Activated naive CD4-positive, alpha-beta T cell treated with anti-CD3 and anti-CD28 coated beads, Interleukin-2, amount 10 ng/mL, durations not matched to agents 7 days and 5 days (primary cell): Measurements from ENCODE around the gene ITGA1.

Source experiments
- CTCF ChIA-PET: fragments of 350-600 bp; sonication (Branson Sonifier 250); formaldehyde crosslinking; loops from one replicate; lab custom pipeline; 2021; ENCODE audit warnings: antibody characterized with exemption; lab: Charles Lee
- DNase-seq: peaks from one replicate; pipeline ENCODE4 v3.0.0-alpha.2; 2020
- H3K27ac Mint-ChIP-seq: one replicate; pipeline ENCODE4 v1.8.0; 2021; ENCODE audit warnings: mild to moderate bottlenecking, moderate library complexity, mixed read lengths
- H3K27me3 Mint-ChIP-seq: one replicate; pipeline ENCODE4 v1.8.0; 2021; ENCODE audit warnings: mild to moderate bottlenecking, mixed read lengths
- H3K36me3 Mint-ChIP-seq: one replicate; pipeline ENCODE4 v1.8.0; 2021; ENCODE audit warnings: mixed read lengths
- H3K4me1 Mint-ChIP-seq: one replicate; pipeline ENCODE4 v1.8.0; 2021; ENCODE audit warnings: mixed read lengths
- H3K4me3 Mint-ChIP-seq: one replicate; pipeline ENCODE4 v1.8.0; 2021; ENCODE audit warnings: mild to moderate bottlenecking, moderate library complexity, mixed read lengths
- H3K9me3 Mint-ChIP-seq: one replicate; pipeline ENCODE4 v1.8.0; 2021; ENCODE audit warnings: mixed read lengths

ITGA1 gene

GRCh38 chr5:52799983-52800393 lies 12.3 kb downstream of the ITGA1 start:
- Mint-ChIP-seq H3K4me3 (peak overlapping the region; percentile 86), H3K27me3 (peaks cover 12% of the 10 kb centered on the region)

GRCh38 chr5:52800394-52801213 lies 12.9 kb downstream of the ITGA1 start:
- Mint-ChIP-seq H3K36me3 (peaks cover 24% of the 10 kb centered on the region), H3K4me1 (peaks cover 58% of the 10 kb centered on the region), H3K4me3 (peak overlapping the region; percentile 86), H3K27ac (peak overlapping the region; percentile 91), H3K9me3 (no peaks in the 10 kb centered on the region), H3K27me3 (peaks cover 12% of the 10 kb centered on the region)
- peak; percentile 70 for DNase-seq
- CTCF ChIA-PET, result interaction anchor here (0.9 to 2.6 kb wide), 11 partner anchors 11 to 143 kb away, joined by 3 to 17 read pairs (median 7); partner anchors contain the start of genes ITGA1 and PELO

More at GRCh38 chr5:52799983-52800393, 12.3 kb downstream of the ITGA1 start:
- CTCF ChIA-PET, result interaction anchor here (0.8 to 2.6 kb wide), 9 partner anchors 10 to 1841 kb away, joined by 3 to 17 read pairs (median 8); partner anchors contain the start of genes ITGA1 and PELO
- peaks cover 58% of the 10 kb centered on the region for H3K4me1 Mint-ChIP-seq
- H3K27ac Mint-ChIP-seq, result peak overlapping the region; percentile 91
- H3K36me3 Mint-ChIP-seq, result peaks cover 20% of the 10 kb centered on the region
- no peaks in the 10 kb centered on the region for H3K9me3 Mint-ChIP-seq
- peak; percentile 96 for DNase-seq

DNA sequence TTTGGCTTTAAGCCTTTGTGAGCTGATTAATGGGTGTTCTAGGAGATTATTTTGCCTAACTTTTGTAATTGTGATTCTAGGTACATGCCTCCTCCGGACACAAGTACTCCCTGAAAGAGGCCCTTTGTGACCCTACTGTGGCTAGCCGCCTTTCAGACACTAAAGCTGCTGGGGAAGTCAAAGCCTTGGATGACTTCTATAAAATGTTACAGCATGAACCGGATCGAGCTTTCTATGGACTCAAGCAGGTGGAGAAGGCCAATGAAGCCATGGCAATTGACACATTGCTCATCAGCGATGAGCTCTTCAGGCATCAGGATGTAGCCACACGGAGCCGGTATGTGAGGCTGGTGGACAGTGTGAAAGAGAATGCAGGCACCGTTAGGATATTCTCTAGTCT lies 13.6 kb downstream of the ITGA1 start:
- peaks cover 12% of the 10 kb centered on the region for H3K27me3 Mint-ChIP-seq
- no peak for DNase-seq
- peak overlapping the region; percentile 91 for H3K27ac Mint-ChIP-seq
- H3K4me3 Mint-ChIP-seq, result peak overlapping the region; percentile 86
- H3K4me1 Mint-ChIP-seq, result peaks cover 58% of the 10 kb centered on the region
- H3K9me3 Mint-ChIP-seq, result no peaks in the 10 kb centered on the region
- peaks cover 27% of the 10 kb centered on the region for H3K36me3 Mint-ChIP-seq
- CTCF ChIA-PET, result interaction anchor here (0.9 to 2.6 kb wide), 6 partner anchors 14 to 143 kb away, joined by 3 to 9 read pairs (median 5); no protein-coding TSS in a partner anchor

DNA sequence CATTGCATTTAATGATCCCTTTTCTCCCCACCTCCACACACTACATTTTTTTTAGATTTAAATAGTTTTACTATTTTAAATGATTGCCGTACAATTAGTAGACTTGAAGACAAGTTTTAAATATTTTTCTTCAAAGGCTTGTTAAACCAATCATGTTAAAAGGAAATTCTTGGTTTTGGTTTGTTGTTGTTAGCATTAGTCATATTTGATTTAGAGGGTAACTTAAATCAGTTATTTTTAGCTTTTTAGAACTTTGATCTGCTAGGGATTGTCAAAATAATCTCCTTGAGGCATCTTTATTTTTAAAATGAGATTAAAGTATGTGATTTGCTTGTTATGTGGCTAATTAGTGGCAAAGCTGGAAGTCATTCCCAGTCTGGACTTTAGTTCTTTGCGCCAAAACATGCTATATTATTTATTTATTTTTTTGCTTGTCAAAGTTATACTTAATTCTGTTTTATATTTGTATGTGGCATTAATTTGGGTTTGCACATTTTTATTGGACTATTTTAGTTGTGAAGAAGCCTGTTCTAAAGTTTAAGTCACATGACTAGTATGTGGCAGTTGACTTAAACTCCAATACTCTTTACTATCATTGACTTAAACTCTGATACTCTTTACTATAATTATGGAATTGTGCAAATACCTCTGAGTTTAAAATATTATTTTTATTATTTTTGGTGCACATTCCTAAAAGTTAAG lies 14.7 kb downstream of the ITGA1 start:
- no peak for DNase-seq
- H3K4me3 Mint-ChIP-seq, result peak overlapping the region; percentile 18
- H3K36me3 Mint-ChIP-seq, result peaks cover 27% of the 10 kb centered on the region

GRCh38 chr5:52802974-52803336 lies 15.2 kb downstream of the ITGA1 start:
- Mint-ChIP-seq H3K36me3 (peaks cover 27% of the 10 kb centered on the region), H3K4me3 (peak overlapping the region; percentile 22), H3K27ac (no peak overlapping the region), H3K9me3 (no peaks in the 10 kb centered on the region), H3K4me1 (peaks cover 57% of the 10 kb centered on the region), H3K27me3 (peaks cover 11% of the 10 kb centered on the region)
- CTCF ChIA-PET, result interaction anchor here (1.4 to 1.8 kb wide), 2 partner anchors 14 to 16 kb away, joined by 3 to 5 read pairs; no protein-coding TSS in a partner anchor
- no peak for DNase-seq

More for the DNA sequence above, 14.7 kb downstream of the ITGA1 start:
- Mint-ChIP-seq H3K27ac (no peak overlapping the region), H3K4me1 (peaks cover 58% of the 10 kb centered on the region), H3K9me3 (no peaks in the 10 kb centered on the region), H3K27me3 (peaks cover 12% of the 10 kb centered on the region)
- CTCF ChIA-PET, result interaction anchor here (1.3 to 1.4 kb wide), 2 partner anchors 15 to 109 kb away, joined by 3 to 7 read pairs; no protein-coding TSS in a partner anchor

DNA sequence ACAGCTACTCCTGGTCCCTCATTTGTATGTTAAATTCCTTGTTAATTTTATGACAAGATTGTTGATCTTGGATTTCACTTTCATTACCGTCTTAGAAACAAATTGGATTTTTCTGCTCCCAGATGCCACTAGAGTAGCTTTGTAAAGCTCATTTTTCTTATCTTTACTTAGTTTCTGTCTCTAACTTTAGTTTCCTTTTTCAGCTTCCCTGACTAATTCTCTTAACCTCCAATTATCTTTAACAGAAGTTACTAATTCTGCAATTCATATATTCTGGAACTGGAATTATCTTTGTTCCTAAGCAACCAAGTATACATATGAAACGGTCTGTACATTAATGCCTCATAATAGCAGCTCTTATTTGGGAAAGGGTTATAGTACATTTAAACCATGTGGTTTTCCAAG lies 16.7 kb downstream of the ITGA1 start:
- H3K4me1 Mint-ChIP-seq, result peaks cover 43% of the 10 kb centered on the region
- CTCF ChIA-PET, result interaction anchor here (1.0 to 1.8 kb wide), 2 partner anchors 16 to 111 kb away, joined by 3 to 5 read pairs; no protein-coding TSS in a partner anchor

GRCh38 chr5:52804981-52805380 lies 17.3 kb downstream of the ITGA1 start:
- peaks cover 26% of the 10 kb centered on the region for H3K36me3 Mint-ChIP-seq
- no peak overlapping the region for H3K4me3 Mint-ChIP-seq
- H3K27me3 Mint-ChIP-seq, result no peaks in the 10 kb centered on the region
- no peak for DNase-seq
- CTCF ChIA-PET, result no interaction called here
- H3K4me1 Mint-ChIP-seq, result peaks cover 39% of the 10 kb centered on the region
- H3K27ac Mint-ChIP-seq, result no peak overlapping the region
- no peaks in the 10 kb centered on the region for H3K9me3 Mint-ChIP-seq

More for the DNA sequence above, 16.7 kb downstream of the ITGA1 start:
- Mint-ChIP-seq H3K4me3 (no peak overlapping the region), H3K36me3 (peaks cover 27% of the 10 kb centered on the region), H3K9me3 (no peaks in the 10 kb centered on the region), H3K27ac (no peak overlapping the region), H3K27me3 (no peaks in the 10 kb centered on the region)
- DNase-seq, result no peak

DNA sequence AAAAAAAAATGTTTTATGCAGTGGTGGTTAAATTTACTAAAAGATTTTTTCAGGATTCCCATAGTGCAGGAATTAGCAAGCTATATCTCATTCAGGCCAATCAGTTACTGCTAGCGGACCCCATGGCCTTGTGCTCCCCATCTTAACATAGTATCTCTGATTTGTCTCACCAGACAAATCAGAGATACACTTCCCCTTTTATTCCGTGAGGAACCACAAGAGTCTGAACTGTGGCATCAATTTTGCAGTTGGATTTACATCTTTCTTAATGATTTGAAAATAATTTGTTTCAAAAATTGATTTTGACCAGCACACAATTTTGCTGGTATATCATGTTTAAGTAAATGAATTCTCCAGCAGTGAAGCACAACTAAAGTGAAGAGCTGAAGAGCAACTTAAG lies 17.9 kb downstream of the ITGA1 start:
- Mint-ChIP-seq H3K36me3 (peaks cover 26% of the 10 kb centered on the region), H3K9me3 (no peaks in the 10 kb centered on the region), H3K27ac (no peak overlapping the region), H3K4me3 (no peak overlapping the region), H3K4me1 (peaks cover 36% of the 10 kb centered on the region), H3K27me3 (no peaks in the 10 kb centered on the region)
- DNase-seq, result no peak
- CTCF ChIA-PET, result no interaction called here

- Mint-ChIP-seq H3K9me3 (no peaks in the 10 kb centered on the region), H3K4me1 (peaks cover 21% of the 10 kb centered on the region), H3K4me3 (no peak overlapping the region), H3K27me3 (no peaks in the 10 kb centered on the region), H3K27ac (no peak overlapping the region), H3K36me3 (peaks cover 16% of the 10 kb centered on the region)
- CTCF ChIA-PET, result interaction anchor here (0.5 kb wide), 1 partner anchor 321 kb away, joined by 4 read pairs; no protein-coding TSS in a partner anchor
- DNase-seq, result no peak
Observed at GRCh38 chr5:52807037-52807436, 19.3 kb downstream of the ITGA1 start.

GRCh38 chr5:52807723-52808122 lies 20.0 kb downstream of the ITGA1 start:
- no peak for DNase-seq
- Mint-ChIP-seq H3K27me3 (no peaks in the 10 kb centered on the region), H3K27ac (no peak overlapping the region), H3K36me3 (peaks cover 16% of the 10 kb centered on the region), H3K9me3 (no peaks in the 10 kb centered on the region), H3K4me1 (peaks cover 15% of the 10 kb centered on the region), H3K4me3 (no peak overlapping the region)
- CTCF ChIA-PET, result interaction anchor here (0.5 kb wide), 1 partner anchor 320 kb away, joined by 4 read pairs; no protein-coding TSS in a partner anchor

DNA sequence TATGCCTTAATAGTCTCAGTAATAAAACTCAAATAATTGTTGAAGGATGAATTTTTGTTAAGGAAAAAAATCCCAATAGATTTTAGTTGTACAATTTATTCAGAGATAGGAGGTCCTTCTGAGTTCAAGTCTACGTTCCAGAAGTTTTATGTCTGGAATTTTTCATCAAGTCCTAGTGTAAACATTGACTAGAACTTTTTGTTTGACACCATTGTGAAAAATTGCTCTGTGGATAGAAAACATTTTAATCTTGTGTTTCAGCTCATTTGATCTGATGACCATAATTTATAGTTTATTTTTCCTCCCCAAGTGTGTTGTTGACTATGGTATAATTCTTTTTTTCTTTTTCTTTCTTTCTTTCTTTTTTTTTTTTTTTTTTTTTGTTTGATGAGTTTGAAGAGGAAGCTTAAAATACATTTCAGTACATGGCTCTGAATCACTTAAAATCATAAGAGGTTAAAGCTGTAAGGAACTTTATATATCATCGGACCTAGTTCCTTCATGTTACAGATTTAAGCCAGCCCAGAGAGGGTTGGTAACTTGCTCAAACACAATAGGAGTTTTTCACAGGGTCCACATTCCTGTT lies 20.7 kb downstream of the ITGA1 start:
- no peak overlapping the region for H3K4me3 Mint-ChIP-seq
- DNase-seq, result no peak
- H3K9me3 Mint-ChIP-seq, result no peaks in the 10 kb centered on the region
- H3K4me1 Mint-ChIP-seq, result peaks cover 10% of the 10 kb centered on the region
- CTCF ChIA-PET, result interaction anchor here (1.1 kb wide), 1 partner anchor 11 kb away, joined by 3 read pairs; no protein-coding TSS in a partner anchor
- no peaks in the 10 kb centered on the region for H3K27me3 Mint-ChIP-seq
- H3K36me3 Mint-ChIP-seq, result peaks cover 16% of the 10 kb centered on the region
- H3K27ac Mint-ChIP-seq, result no peak overlapping the region

GRCh38 chr5:52809884-52810283 lies 22.2 kb downstream of the ITGA1 start:
- Mint-ChIP-seq H3K4me1 (no peaks in the 10 kb centered on the region), H3K4me3 (no peak overlapping the region), H3K27me3 (no peaks in the 10 kb centered on the region), H3K36me3 (peaks cover 9% of the 10 kb centered on the region), H3K27ac (no peak overlapping the region), H3K9me3 (no peaks in the 10 kb centered on the region)
- DNase-seq, result no peak
- CTCF ChIA-PET, result interaction anchor here (1.0 kb wide), 1 partner anchor 117 kb away, joined by 3 read pairs; no protein-coding TSS in a partner anchor

- no peak for DNase-seq
- no peak overlapping the region for H3K4me3 Mint-ChIP-seq
- H3K27ac Mint-ChIP-seq, result no peak overlapping the region
- peaks cover 4% of the 10 kb centered on the region for H3K36me3 Mint-ChIP-seq
- H3K27me3 Mint-ChIP-seq, result no peaks in the 10 kb centered on the region
- H3K4me1 Mint-ChIP-seq, result no peaks in the 10 kb centered on the region
- CTCF ChIA-PET, result interaction anchor here (1.0 kb wide), 1 partner anchor 117 kb away, joined by 3 read pairs; no protein-coding TSS in a partner anchor
- H3K9me3 Mint-ChIP-seq, result no peaks in the 10 kb centered on the region
Observed at GRCh38 chr5:52810426-52810825, 22.7 kb downstream of the ITGA1 start.
